GM04504 (cell line): ENCODE data around the gene STK32B.

Experiments used
- DNase-seq: peaks from one replicate; pipeline ENCODE4 v3.0.0-alpha.2; 2012; ENCODE audit warnings: low read depth

Gene STK32B

DNA sequence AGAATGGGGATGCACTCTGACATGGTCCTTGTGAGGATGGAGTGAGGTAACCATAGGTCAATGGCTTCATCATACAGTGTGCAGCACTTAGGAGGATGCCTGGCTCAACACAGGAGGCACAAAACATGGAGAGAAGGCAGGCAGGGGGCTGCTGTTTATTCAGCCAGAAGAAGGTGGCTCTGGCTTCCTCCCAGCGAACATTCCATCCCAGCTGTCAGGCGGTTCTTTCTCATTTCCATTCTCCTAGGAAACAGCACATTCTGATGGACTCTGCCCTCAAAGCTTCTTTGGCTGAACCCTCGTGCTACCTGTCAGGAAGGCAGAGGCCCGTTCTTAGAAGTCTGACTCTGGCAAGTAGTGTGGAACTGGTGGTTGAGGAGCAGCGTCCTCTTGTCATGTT, 18.6 kb downstream of the STK32B start:
- no peak for DNase-seq

- no peak for DNase-seq
Measured at GRCh38 chr4:5072948-5073347, 21.7 kb downstream of the STK32B start.

- DNase-seq: no peak
Measured at GRCh38 chr4:5078009-5078408, 26.7 kb downstream of the STK32B start.

- peak; percentile 11 for DNase-seq
Measured at GRCh38 chr4:5079581-5079980, 28.3 kb downstream of the STK32B start.

DNA sequence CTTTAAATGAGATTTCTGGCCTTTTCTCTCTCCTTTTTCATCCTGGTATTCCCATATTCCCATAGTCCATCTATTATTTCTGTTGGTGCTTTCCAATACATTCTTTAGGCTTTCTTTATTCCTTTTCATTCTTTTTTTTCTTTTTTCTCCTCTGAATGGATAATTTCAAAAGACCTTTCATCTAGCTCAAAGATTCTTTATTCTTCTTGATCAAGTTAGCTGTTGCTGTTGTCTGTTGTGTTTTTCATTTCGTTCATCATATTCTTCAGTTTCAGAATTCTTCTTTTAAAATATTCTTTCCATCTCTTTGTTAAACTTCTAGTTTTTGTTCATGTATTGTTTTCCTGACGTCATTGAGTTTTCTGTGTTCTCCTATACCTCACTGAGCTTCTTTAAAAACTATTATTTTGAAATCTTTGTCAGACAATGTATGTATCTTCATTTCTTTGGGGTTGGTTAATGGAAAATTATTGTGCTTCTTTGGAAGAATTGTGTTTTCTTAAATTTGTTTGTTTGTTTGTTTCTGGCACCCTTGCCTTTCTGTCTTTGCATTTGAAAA, 30.2 kb downstream of the STK32B start:
- no peak for DNase-seq

- DNase-seq: no peak
Measured at GRCh38 chr4:5082376-5082775, 31.1 kb downstream of the STK32B start.

DNA sequence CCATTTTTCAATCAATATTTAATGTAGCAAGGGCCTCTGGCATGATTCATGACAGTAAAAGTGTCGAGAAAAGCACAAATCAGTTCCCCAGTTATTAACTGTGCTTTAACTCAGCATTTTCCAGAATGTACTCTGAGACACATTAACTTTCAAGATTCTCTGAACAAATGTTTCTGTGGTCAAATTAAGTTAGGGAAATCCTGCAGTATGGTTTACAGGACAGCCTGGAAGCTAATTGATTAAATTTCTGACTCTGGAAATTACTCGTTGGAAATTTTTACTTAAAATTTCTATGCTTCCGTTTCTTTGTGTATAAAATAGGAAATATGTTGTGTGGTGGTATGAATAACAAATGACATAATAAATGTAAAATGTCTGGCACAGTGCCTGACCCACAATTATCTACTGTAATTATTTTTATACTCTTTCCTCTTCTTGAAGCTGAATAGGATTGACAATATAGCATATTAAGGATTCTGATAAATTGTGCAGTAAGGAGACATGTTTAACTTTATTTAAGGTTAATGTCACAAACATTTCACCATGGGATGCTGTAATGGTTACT, 33.7 kb downstream of the STK32B start:
- DNase-seq: peak; percentile 9

DNA sequence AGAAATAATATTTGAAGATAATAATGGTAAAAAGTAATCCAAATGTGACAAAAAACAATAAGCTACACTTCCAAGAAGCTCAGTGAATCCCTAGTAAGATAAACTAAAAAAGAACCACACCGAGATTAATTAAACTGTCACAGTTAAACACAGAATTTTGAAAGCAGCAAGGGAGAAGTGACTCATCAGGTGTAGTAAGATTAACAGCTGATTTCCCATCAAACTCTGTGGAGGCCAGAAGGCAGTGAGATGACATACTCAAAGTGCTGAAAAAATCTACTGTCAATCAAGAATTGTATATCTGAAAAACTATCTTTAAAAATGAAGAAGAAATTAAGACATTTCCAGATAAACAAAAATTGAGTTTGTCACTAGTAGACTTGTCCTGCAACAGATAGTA, 35.3 kb downstream of the STK32B start:
- no peak for DNase-seq

DNA sequence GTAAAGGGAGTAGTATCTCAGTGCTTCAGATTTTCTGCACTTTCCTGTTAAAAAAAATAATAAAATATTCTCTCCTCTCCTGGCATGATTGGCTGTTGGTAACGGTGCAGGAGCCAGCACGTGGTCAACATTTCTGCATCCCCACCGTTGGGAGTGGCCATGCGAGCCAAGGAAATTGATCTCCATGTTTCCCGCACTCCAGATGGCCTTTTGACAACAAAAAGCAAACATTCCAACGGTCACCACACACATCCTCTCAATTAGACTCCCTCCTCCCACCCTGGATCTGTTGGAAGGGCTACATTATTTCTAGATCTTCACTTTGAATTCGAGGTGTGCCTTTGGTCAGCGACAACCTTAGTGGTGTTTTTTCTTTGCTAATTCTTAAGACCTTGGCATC, 45.0 kb downstream of the STK32B start:
- DNase-seq: no peak

DNA sequence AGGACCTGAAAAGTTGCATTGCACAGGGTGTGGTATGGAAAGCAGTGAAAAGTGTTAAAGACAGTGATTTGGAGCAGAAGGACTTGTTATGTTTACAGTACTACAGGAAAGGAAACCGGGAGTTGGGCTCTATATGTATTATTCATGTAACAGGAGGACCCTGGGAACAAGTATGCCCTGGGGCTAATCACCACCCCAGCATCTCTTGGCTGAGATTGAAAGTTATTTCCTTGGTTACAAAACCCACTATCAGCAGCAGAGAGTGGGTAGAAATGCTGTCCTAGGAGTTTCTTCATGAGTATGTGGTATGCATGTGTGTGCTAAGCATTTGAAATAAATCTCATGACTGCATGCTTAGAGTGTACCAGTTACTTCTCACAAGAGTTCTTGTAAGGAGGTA, 46.9 kb downstream of the STK32B start:
- DNase-seq: no peak

GRCh38 chr4:5100336-5100735, 49.1 kb downstream of the STK32B start:
- DNase-seq: no peak

- DNase-seq: no peak
Measured at GRCh38 chr4:5100986-5101385, 49.7 kb downstream of the STK32B start.

DNA sequence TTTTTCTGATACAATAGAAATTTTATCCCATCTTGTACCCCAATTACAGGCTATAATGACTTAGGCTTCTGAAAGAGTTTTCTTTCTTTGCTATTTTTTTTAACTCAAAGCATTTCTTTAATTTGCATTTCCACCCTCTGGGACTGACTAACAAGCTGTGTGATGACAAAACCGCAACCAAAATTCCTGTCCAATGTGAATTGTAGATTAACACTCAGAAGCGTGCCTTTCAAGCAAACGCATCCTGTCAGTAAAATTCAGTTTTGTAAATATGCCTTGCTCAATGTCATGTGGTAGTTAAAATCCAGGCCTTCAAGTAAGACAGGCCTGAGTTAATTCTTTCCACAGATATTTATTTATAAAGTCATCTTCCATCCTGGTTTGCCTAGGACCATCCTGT, 50.3 kb downstream of the STK32B start:
- peak; percentile 68 for DNase-seq

- DNase-seq: no peak
Measured at GRCh38 chr4:5110901-5111300, 59.6 kb downstream of the STK32B start.

DNA sequence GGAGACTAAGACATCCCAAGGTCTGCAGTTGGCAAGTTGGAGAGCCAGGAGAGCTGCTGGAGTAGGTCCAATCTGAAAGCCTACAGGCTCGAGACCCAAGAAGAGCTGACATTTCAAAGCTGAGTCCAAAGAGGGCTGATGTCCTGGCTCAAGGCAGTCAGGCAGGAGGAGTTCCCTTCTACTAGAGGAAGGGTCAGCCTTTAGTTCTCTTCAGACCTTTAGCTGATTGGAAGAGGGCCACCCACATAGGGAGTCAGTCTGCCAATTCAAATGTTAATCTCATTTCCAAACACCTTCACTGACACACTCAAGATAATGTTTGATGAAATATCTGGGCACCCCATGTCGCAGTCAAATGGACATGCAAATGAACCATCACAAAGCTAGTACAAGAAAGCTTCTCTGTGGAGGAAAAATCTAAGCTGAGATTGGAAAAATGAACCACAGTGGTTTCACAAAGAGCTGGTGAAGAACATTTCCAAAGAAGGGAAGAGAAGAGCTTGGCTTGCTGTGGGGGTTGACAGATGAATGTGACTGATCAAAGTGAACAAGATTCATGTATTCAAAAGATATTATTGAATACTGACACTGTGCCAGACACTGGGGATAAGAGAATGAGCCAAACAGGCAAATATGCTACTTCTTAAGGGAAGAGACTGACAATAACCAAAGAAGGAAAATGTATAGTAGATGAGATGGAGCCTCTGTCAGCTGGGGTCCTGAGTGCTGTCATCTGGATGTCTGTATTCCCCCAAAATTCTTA, 61.2 kb downstream of the STK32B start:
- DNase-seq: no peak

DNA sequence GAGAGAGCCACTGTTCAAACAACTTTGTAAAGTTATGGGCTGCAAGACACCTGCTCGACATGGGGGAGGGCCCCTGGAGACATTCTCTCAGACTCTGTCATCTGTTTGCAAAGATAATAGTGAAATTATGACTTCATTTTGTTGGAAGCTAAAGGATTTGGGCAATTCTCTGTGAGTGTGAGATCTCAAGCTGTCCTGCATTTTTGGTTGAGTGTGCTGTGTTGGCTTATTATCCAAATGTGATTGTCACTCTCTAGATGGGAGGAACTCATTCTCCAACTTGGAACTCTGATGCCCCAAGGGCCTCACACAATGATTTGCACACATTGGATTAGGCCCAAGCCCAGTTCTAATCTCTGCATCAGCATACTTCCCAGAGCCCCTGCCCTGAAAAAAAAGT, 63.7 kb downstream of the STK32B start:
- DNase-seq: peak; percentile 16

DNA sequence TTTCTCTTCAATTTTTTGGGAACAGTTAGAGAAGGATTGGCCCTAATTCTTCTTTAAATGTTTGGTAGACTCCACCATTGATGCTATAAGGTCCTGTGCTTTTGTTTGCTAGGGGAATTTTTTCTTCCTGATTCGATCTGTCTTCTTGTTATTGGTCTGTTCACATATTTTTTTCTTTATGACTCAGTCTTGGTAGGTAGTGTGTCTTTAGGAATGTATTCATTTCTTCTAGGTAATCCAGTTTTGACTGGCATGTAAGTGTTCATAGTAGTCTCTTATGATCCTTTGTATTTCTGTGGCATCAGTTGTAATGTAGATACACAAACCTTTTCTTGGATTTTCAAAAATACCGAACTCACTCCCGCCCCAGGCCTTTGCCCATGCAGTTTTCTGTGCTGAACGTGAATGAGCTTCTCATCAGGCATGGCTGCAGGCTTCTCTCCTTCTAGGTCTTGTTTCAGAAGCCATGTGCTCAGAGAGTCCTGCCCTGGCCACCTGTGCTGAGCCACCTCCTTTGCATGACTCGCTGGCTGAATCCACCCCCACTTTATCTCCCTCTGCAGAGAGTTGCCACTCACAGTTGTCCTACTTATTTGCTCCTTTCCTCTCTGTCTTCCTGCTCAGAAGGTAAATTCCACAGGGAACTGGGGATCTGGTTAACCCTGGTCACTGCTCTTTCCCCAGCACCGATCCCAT, 67.0 kb downstream of the STK32B start:
- DNase-seq: no peak

GRCh38 chr4:5118994-5119835, 67.9 kb downstream of the STK32B start:
- no peak for DNase-seq

DNA sequence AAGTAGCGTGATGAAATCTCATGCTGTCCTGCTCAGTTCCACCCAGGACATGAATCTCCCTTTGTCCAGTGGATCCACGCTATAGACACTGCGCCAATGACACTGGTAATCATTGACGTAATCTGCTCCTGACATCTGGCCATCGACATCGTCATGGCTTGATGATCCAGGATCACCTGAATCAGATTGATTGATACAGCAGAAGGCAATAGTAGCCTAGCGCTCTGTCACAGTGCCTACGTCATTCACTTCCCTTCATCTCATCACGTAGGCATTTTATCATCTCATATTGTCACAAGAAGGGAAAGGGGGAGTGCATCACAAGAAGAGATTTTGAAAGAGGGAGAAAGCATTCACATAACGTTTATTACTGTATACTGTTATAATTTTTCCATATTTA, 68.8 kb downstream of the STK32B start:
- no peak for DNase-seq

- no peak for DNase-seq
Measured at GRCh38 chr4:5120468-5120867, 69.2 kb downstream of the STK32B start.

GRCh38 chr4:5122114-5122513, 70.8 kb downstream of the STK32B start:
- DNase-seq: no peak

DNA sequence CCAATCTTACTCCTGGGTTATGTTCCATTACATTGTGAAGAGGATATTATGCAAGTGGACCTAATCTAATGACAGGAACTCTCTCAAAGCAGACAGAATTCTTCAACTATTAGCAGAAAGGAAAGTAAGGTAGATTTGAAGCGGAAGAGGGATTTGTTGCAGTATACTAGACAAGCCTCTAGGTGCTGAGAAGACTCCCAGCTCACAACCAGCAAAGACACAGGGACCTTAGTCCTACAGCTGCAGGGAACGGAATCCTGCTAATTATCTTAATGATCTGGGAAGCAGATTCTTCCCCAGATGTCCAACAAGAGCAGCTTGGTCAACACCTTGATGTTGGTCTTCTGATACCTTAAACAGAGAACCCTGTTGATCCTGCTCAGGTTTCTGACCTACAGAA, 73.6 kb downstream of the STK32B start:
- no peak for DNase-seq
